Measurements from ENCODE around the gene EGFR.

DNA sequence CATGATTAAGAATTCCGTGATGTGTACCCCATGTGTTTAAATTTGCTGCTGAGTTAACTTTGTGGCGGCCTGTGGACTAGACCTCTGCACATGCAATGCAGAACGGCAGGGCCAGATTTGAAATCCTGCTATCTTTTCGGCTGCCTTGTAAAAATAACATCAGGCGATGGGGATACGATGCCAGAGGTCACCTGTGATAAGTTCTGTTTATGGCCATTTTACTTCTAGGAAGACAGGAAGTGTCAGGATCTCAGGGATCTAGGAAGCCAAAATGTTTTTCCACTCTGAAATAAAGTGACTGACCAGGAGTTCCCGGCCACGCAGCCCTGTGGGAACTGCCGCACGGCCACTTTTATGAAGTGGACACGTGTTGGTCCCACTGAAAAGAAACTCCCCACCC lies 77.5 kb downstream of the EGFR start:
- TF ChIP-seq CTCF (IDR thresholded peaks at IDR 0.05) (no peak), POLR2A (IDR thresholded peaks at IDR 0.05) (no peak)

All from uterus (tissue), 2 donors.